ENCODE measurements around the gene USP15. TPM values are rescaled to one million over a fixed set of nuclear protein-coding genes. Genes with fewer than 3 reads are reported as not detected.

Gene USP15
- total and polyA plus RNA-seq, 4 experiments from 2014 or later: 79.1 to 156 (median 119) TPM

DNA sequence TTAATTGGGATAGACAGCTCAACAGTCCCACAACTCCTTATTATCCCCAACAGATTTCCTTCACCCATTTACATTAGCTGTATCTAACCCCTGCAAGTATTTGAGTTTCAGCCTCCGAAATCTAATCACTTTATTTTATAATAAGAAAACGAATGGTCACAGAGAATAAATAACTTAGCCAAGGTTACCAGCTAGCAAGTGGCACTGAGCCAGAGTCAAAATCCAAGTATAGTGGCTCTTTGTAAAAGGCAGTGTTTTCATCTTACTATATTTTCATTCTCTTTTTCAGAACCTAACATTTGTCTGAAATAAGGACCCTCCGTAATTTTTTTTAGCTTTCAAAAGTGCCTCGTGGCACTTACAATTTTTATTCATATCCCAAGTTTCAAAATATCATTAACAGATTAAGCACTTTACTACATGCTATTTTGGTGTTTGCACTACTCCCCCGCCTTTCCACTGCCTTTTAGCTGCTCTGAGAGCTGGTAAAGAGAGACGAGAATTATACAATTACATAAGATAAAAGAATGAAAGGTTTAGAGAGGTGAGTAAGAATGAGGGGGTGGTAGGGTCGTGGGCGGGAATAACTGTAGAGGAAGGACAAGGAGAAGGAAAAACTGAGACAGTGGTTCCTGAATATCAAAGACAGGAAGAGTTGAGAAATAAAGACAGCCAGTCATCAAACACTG is 3.7 kb upstream of the USP15 start:
- Mint-ChIP-seq H3K4me1 (peaks cover 12 to 52% (median 23%) of the 10 kb centered on the region in 4 donors), H3K4me3 (peak overlapping the region in 3 of 8 donors; percentile 1 to 29 (median 21)), H3K9me3 (peaks cover 0 to 2% (median 0%) of the 10 kb centered on the region in 8 donors), H3K27ac (peak overlapping the region; percentile 19 to 98 (median 69)), H3K27me3 (no peaks in the 10 kb centered on the region), H3K36me3 (peaks cover 12 to 16% of the 10 kb centered on the region in 2 donors)
- intact Hi-C loops (cut with micrococcal nuclease): no loop called here
- Histone ChIP-seq H3K27me3 (ENCODE audit: insufficient read depth, low read length) (no peaks in the 10 kb centered on the region), H3K4me3 (ENCODE audit: low read length in 2 of 2) (no peak overlapping the region), H3K27ac (ENCODE audit: low read depth, low read length) (no peak overlapping the region), H3K4me1 (ENCODE audit: insufficient read depth, low read length) (peaks cover 45% of the 10 kb centered on the region), H3K9me3 (ENCODE audit: control insufficient read depth in 1 of 2, low read length in 2 of 2) (no peaks in the 10 kb centered on the region), H3K36me3 (ENCODE audit: insufficient read depth, low read length) (no peaks in the 10 kb centered on the region)
- CTCF ChIA-PET (ENCODE audit: partially characterized antibody): no interaction called here
- no peak for DNase-seq
- POLR2A ChIA-PET (ENCODE audit: partially characterized antibody): no interaction called here

DNA sequence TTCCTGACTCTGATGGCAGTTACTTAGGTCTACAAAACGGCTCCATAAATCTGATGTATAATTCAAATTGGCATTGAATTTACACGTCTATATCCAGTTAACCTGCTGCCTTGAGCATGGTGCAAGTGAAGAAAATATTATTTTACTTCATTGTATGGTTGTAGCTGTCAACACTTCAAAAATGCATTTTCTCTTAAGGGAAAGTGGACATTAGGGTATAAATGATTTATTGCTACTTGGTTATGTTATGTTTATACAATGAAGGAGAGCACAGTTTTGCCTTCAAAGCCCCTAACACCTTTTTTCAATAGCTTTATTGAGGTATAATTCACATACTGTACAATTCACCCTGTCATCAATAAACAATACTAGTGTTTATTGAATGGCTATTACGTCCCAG is 2.0 kb upstream of the USP15 start:
- Mint-ChIP-seq H3K27ac (peak overlapping the region; percentile 95 to 100 (median 99)), H3K27me3 (no peaks in the 10 kb centered on the region), H3K36me3 (peaks cover 11 to 16% of the 10 kb centered on the region in 2 donors), H3K9me3 (peaks cover 0 to 2% (median 0%) of the 10 kb centered on the region in 8 donors), H3K4me3 (peak overlapping the region in 6 of 8 donors; percentile 93 to 99 (median 96)), H3K4me1 (peaks cover 17 to 56% (median 25%) of the 10 kb centered on the region in 4 donors)
- peaks cover 53% of the 10 kb centered on the region for H3K4me1 ChIP-seq (ENCODE audit: insufficient read depth, low read length)
- H3K27me3 ChIP-seq (ENCODE audit: insufficient read depth, low read length): no peaks in the 10 kb centered on the region
- H3K27ac ChIP-seq (ENCODE audit: low read depth, low read length): peak overlapping the region; percentile 90
- H3K36me3 ChIP-seq (ENCODE audit: insufficient read depth, low read length): no peaks in the 10 kb centered on the region
- no peak for DNase-seq
- intact Hi-C loops (cut with micrococcal nuclease): no loop called here
- CTCF ChIA-PET (ENCODE audit: partially characterized antibody): no interaction called here
- H3K4me3 ChIP-seq (ENCODE audit: low read length in 2 of 2): no peak overlapping the region
- H3K9me3 ChIP-seq (ENCODE audit: control insufficient read depth in 1 of 2, low read length in 2 of 2): no peaks in the 10 kb centered on the region
- POLR2A ChIA-PET (ENCODE audit: partially characterized antibody): interaction anchor here (1.1 to 3.7 kb wide), 5 partner anchors 10 to 1964 kb away, joined by 3 to 23 read pairs (median 19); partner anchors contain the start of gene MON2

- Histone ChIP-seq H3K4me1 (ENCODE audit: insufficient read depth, low read length) (peaks cover 62% of the 10 kb centered on the region), H3K4me3 (ENCODE audit: low read length in 2 of 2) (peak overlapping the region; percentile 82 to 94), H3K36me3 (ENCODE audit: insufficient read depth, low read length) (no peaks in the 10 kb centered on the region), H3K9me3 (ENCODE audit: control insufficient read depth in 1 of 2, low read length in 2 of 2) (no peaks in the 10 kb centered on the region), H3K27ac (ENCODE audit: low read depth, low read length) (peak overlapping the region; percentile 90), H3K27me3 (ENCODE audit: insufficient read depth, low read length) (no peaks in the 10 kb centered on the region)
- Mint-ChIP-seq H3K27me3 (no peaks in the 10 kb centered on the region), H3K9me3 (peaks cover 0 to 2% (median 0%) of the 10 kb centered on the region in 8 donors), H3K4me1 (peaks cover 23 to 65% (median 32%) of the 10 kb centered on the region in 4 donors), H3K4me3 (peak overlapping the region; percentile 93 to 100 (median 98)), H3K27ac (peak overlapping the region; percentile 95 to 100 (median 99)), H3K36me3 (peaks cover 7 to 19% of the 10 kb centered on the region in 2 donors)
- intact Hi-C loops (cut with micrococcal nuclease): loop anchor here (1.0 kb wide), 1 partner anchor 49 kb away; no protein-coding TSS in a partner anchor
- peak in 1 of 5 donors; percentile 50 for DNase-seq
- POLR2A ChIA-PET (ENCODE audit: partially characterized antibody): interaction anchor here (0.8 to 3.7 kb wide), 18 partner anchors 8 to 1963 kb away, joined by 3 to 23 read pairs (median 4); partner anchors contain the start of genes KICS2 and MON2
- CTCF ChIA-PET (ENCODE audit: partially characterized antibody): interaction anchor here (0.7 to 1.4 kb wide), 6 partner anchors 9 to 344 kb away, joined by 3 read pairs; no protein-coding TSS in a partner anchor
Observed at GRCh38 chr12:62258941-62259630, 1.1 kb upstream of the USP15 start.

DNA sequence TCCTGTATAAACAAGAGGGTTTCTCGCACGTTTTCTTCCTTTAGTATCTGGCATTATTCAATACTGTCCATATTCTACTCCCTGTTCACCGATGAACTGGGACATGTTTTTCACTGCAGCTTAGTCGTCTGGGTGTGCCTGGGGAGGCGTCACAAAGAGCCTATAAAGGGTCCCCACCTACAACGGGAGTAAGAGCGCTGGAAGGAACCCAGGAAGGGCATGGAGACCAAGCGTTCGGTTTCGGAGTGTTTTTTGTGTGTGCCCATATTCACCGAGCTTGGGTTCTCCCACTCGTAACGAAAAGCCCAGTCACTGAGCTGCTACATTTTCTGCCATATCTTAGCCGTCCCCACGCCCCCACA is 592 bp upstream of the USP15 start:
- ChIA-PET POLR2A (ENCODE audit: partially characterized antibody) (interaction anchor here (0.8 to 3.7 kb wide), 23 partner anchors 8 to 1963 kb away, joined by 3 to 23 read pairs (median 4); partner anchors contain the start of genes KICS2 and MON2), CTCF (ENCODE audit: partially characterized antibody) (interaction anchor here (0.7 to 1.4 kb wide), 10 partner anchors 8 to 344 kb away, joined by 3 to 5 read pairs (median 3); partner anchors contain the start of gene MON2)
- intact Hi-C loops (cut with micrococcal nuclease): loop anchor here (1.0 kb wide), 1 partner anchor 49 kb away; no protein-coding TSS in a partner anchor
- Mint-ChIP-seq H3K9me3 (peaks cover 0 to 2% (median 0%) of the 10 kb centered on the region in 8 donors), H3K4me1 (peaks cover 27 to 70% (median 36%) of the 10 kb centered on the region in 4 donors), H3K4me3 (peak overlapping the region; percentile 93 to 100 (median 98)), H3K36me3 (peaks cover 11 to 22% of the 10 kb centered on the region in 2 donors), H3K27ac (peak overlapping the region; percentile 95 to 100 (median 99)), H3K27me3 (no peaks in the 10 kb centered on the region)
- Histone ChIP-seq H3K4me3 (ENCODE audit: low read length in 2 of 2) (peak overlapping the region; percentile 82 to 94), H3K27me3 (ENCODE audit: insufficient read depth, low read length) (no peaks in the 10 kb centered on the region), H3K36me3 (ENCODE audit: insufficient read depth, low read length) (no peaks in the 10 kb centered on the region), H3K4me1 (ENCODE audit: insufficient read depth, low read length) (peaks cover 66% of the 10 kb centered on the region), H3K9me3 (ENCODE audit: control insufficient read depth in 1 of 2, low read length in 2 of 2) (no peaks in the 10 kb centered on the region), H3K27ac (ENCODE audit: low read depth, low read length) (peak overlapping the region; percentile 90)
- no peak for DNase-seq

- Histone ChIP-seq H3K4me1 (ENCODE audit: insufficient read depth, low read length) (peaks cover 79% of the 10 kb centered on the region), H3K36me3 (ENCODE audit: insufficient read depth, low read length) (no peaks in the 10 kb centered on the region), H3K9me3 (ENCODE audit: control insufficient read depth in 1 of 2, low read length in 2 of 2) (no peaks in the 10 kb centered on the region), H3K27ac (ENCODE audit: low read depth, low read length) (peak overlapping the region; percentile 90), H3K27me3 (ENCODE audit: insufficient read depth, low read length) (no peaks in the 10 kb centered on the region), H3K4me3 (ENCODE audit: low read length in 2 of 2) (peak overlapping the region; percentile 82 to 94)
- DNase-seq: peak; percentile 71 to 81 (median 77)
- no peaks in the 10 kb centered on the region for H3K27me3 Mint-ChIP-seq
- peaks cover 37 to 84% (median 48%) of the 10 kb centered on the region in 4 donors for H3K4me1 Mint-ChIP-seq
- H3K9me3 Mint-ChIP-seq: peaks cover 0 to 2% (median 0%) of the 10 kb centered on the region in 8 donors
- POLR2A ChIA-PET (ENCODE audit: partially characterized antibody): interaction anchor here (1.2 to 3.7 kb wide), 7 partner anchors 13 to 205 kb away, joined by 3 to 23 read pairs (median 6); partner anchors contain the start of gene MON2
- H3K36me3 Mint-ChIP-seq: peaks cover 11 to 24% of the 10 kb centered on the region in 2 donors
- CTCF ChIA-PET (ENCODE audit: partially characterized antibody): no interaction called here
- intact Hi-C loops (cut with micrococcal nuclease): loop anchor here (1.0 to 10.0 kb wide), 7 partner anchors 36 to 1519 kb away; partner anchors contain the start of gene MON2
- H3K4me3 Mint-ChIP-seq: peak overlapping the region; percentile 93 to 100 (median 98)
- H3K27ac Mint-ChIP-seq: peak overlapping the region; percentile 95 to 100 (median 99)
Observed at GRCh38 chr12:62260733-62261683, 804 bp downstream of the USP15 start.

GRCh38 chr12:62261876-62262517 is 1.8 kb downstream of the USP15 start:
- intact Hi-C loops (cut with micrococcal nuclease): loop anchor here (5.0 to 10.0 kb wide), 4 partner anchors 35 to 533 kb away; no protein-coding TSS in a partner anchor
- ChIA-PET POLR2A (ENCODE audit: partially characterized antibody) (no interaction called here), CTCF (ENCODE audit: partially characterized antibody) (no interaction called here)
- H3K4me1 ChIP-seq (ENCODE audit: insufficient read depth, low read length): peaks cover 80% of the 10 kb centered on the region
- no peaks in the 10 kb centered on the region for H3K36me3 ChIP-seq (ENCODE audit: insufficient read depth, low read length)
- Mint-ChIP-seq H3K36me3 (peaks cover 11 to 24% of the 10 kb centered on the region in 2 donors), H3K9me3 (peaks cover 0 to 2% (median 0%) of the 10 kb centered on the region in 8 donors), H3K27ac (peak overlapping the region in 5 of 7 donors; percentile 66 to 99 (median 85)), H3K4me1 (peaks cover 38 to 85% (median 52%) of the 10 kb centered on the region in 4 donors), H3K27me3 (no peaks in the 10 kb centered on the region), H3K4me3 (peak overlapping the region; percentile 88 to 100 (median 98))
- H3K4me3 ChIP-seq (ENCODE audit: low read length in 2 of 2): peak overlapping the region; percentile 82 to 94
- no peak for DNase-seq
- no peaks in the 10 kb centered on the region for H3K9me3 ChIP-seq (ENCODE audit: control insufficient read depth in 1 of 2, low read length in 2 of 2)
- H3K27me3 ChIP-seq (ENCODE audit: insufficient read depth, low read length): no peaks in the 10 kb centered on the region
- peak overlapping the region; percentile 90 for H3K27ac ChIP-seq (ENCODE audit: low read depth, low read length)
